Neuron (in vitro differentiated cells): Measurements from ENCODE around the gene EEFSEC.

ENCODE experiments used
- H2AFZ ChIP-seq: one replicate; pipeline ENCODE4 v1.6.1; 2013; ENCODE audit warnings: low read depth, mild to moderate bottlenecking, inconsistent platforms, low read length, moderate library complexity
- H3K27me3 ChIP-seq: one replicate; pipeline ENCODE4 v1.6.1; 2013; ENCODE audit warnings: low read length; ENCODE audit not compliant: insufficient read depth
- H3K36me3 ChIP-seq: one replicate; pipeline ENCODE4 v1.6.1; 2013; ENCODE audit warnings: low read length; ENCODE audit not compliant: insufficient read depth
- H3K4me1 ChIP-seq: one replicate; pipeline ENCODE4 v1.6.1; 2013; ENCODE audit warnings: low read length; ENCODE audit not compliant: insufficient read depth
- H3K4me3 ChIP-seq: 2 replicates; pipeline ENCODE4 v1.5.1; 2013; ENCODE audit warnings: mild to moderate bottlenecking, low read length, moderate library complexity
- H3K9me3 ChIP-seq: one replicate; pipeline ENCODE4 v1.6.1; 2013; ENCODE audit warnings: low read length

EEFSEC gene

DNA sequence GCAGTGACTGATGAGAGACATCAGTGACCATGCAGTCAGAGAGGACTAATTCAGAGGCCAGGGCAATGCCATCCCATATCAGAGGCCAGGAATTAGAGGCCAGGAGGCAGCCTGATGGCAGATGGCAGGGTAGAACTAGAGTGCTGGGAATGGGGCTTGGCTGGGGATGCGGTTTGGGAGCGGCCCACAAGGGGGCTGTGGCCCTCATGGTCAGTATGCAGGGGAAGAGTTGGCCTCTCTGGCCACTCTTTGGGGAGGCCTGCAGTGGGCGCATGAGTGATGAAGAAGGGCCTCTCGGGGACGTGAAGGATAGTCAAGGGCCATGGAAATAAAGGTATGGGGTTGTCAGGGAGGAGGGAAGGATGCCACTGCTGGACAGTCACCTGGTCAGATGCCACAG, 101.7 kb downstream of the EEFSEC start:
- H3K4me3 ChIP-seq = no peak overlapping the region
- no peak overlapping the region for H2AFZ ChIP-seq
- peaks cover 7% of the 10 kb centered on the region for H3K9me3 ChIP-seq
- no peaks in the 10 kb centered on the region for H3K27me3 ChIP-seq
- H3K4me1 ChIP-seq = no peaks in the 10 kb centered on the region
- H3K36me3 ChIP-seq = no peaks in the 10 kb centered on the region

DNA sequence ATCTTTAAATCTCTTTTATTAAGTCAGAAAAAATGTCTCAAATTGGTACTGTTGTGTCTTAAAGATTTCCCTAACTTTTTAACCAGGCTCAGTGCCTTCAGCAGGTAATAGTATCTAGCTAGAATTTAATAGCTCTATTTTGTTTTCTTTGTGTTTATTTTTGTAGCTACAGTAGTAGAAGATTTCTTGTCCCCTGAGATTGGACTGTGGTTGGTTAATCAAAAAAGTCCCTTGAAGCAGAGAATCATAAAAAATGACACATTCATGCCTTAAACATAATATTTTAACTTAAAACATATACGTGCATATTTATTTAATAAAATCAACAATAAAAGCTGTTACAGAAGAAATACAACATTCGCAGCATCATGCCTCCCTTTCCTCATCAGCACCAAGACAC, 102.8 kb downstream of the EEFSEC start:
- Histone ChIP-seq H3K27me3 (no peaks in the 10 kb centered on the region), H3K4me3 (no peak overlapping the region), H2AFZ (no peak overlapping the region), H3K9me3 (peaks cover 9% of the 10 kb centered on the region), H3K4me1 (no peaks in the 10 kb centered on the region), H3K36me3 (no peaks in the 10 kb centered on the region)

DNA sequence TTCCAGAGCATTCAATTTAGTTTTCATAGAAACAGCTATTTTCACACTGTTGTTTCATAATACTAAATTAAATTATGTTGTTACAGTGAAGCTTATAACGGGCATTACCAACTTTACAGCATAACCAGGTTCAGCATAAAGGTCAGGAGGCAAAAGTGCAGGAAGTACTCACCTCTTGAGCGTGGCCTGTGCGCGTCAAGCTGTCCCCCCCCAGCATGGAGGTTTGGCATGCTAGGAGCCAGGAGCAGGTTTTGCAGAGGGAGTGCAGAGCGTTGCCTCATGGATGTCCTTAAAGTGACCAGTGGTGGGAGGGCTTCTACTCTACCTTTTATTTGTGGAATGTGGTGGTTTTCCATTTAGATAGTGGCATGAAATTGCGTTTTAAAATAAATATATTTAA, 104.4 kb downstream of the EEFSEC start:
- no peaks in the 10 kb centered on the region for H3K36me3 ChIP-seq
- no peak overlapping the region for H2AFZ ChIP-seq
- no peak overlapping the region for H3K4me3 ChIP-seq

DNA sequence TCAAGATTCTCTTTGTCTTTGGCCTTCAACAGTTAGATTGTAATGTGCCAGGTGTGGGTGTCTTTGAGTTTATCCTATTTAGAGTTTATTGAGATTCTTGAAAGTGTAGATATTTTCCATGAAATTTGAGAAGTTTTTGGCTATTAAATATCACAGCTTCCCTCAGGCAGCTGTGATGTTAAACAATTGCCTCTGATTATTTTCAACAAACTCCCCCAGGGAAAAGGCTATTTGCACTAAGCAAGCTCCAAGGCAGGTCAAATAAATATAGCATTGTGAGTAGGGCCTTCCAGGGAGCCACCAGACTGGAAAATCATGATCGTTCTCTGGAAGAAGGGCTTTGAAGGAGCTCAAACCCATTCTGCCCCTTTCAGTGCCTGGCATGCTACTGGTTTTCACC, 107.0 kb downstream of the EEFSEC start:
- H3K4me3 ChIP-seq = no peak overlapping the region
- peaks cover 2% of the 10 kb centered on the region for H3K36me3 ChIP-seq
- peaks cover 9% of the 10 kb centered on the region for H3K9me3 ChIP-seq

More for the DNA sequence above, 104.4 kb downstream of the EEFSEC start:
- Histone ChIP-seq H3K27me3 (no peaks in the 10 kb centered on the region), H3K4me1 (no peaks in the 10 kb centered on the region), H3K9me3 (peaks cover 9% of the 10 kb centered on the region)

DNA sequence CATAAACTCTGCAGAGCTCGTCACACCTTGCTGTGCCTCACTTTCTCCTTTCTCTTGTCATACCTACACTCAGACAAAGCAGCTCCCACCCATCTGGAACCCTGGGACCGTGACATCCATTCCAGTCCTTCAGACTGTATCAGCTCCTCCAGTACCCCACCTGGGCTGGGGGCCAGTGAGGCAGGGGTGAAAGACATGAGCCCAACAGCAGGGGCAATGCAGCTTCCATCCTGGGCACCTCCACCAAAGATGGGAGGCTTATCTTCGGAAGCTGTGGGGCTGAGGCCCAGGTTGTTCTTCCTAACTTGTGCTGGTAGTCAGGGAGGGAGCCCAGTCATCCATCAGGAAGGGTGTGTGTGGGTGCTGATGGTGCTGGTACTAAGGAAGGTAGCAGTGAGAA, 109.2 kb downstream of the EEFSEC start:
- Histone ChIP-seq H3K27me3 (no peaks in the 10 kb centered on the region), H3K4me3 (no peak overlapping the region), H3K36me3 (peaks cover 5% of the 10 kb centered on the region), H2AFZ (no peak overlapping the region), H3K9me3 (peaks cover 9% of the 10 kb centered on the region), H3K4me1 (no peaks in the 10 kb centered on the region)

More for the DNA sequence above, 107.0 kb downstream of the EEFSEC start:
- H2AFZ ChIP-seq = no peak overlapping the region
- no peaks in the 10 kb centered on the region for H3K27me3 ChIP-seq
- H3K4me1 ChIP-seq = no peaks in the 10 kb centered on the region

DNA sequence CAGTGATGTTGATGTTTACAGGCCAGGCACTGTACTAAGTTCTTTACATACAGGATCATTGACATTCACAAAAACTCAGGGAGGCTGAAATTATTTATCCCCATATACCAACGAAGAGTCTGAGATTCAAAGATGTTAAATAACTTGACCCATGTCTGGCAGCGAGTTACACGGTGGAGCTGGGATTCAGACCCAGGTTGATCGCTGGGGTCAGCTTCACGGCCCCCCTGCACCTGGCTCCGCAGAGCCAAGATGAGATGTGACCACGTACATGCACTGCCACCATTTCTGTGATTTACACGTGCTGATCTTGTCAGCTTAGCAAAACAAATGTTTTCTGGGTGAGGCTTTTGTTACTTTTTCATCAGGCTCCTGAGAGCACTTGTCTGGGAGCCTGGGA, 109.8 kb downstream of the EEFSEC start:
- Histone ChIP-seq H3K4me1 (no peaks in the 10 kb centered on the region), H2AFZ (no peak overlapping the region), H3K4me3 (no peak overlapping the region), H3K27me3 (no peaks in the 10 kb centered on the region), H3K9me3 (peaks cover 8% of the 10 kb centered on the region), H3K36me3 (peaks cover 5% of the 10 kb centered on the region)

DNA sequence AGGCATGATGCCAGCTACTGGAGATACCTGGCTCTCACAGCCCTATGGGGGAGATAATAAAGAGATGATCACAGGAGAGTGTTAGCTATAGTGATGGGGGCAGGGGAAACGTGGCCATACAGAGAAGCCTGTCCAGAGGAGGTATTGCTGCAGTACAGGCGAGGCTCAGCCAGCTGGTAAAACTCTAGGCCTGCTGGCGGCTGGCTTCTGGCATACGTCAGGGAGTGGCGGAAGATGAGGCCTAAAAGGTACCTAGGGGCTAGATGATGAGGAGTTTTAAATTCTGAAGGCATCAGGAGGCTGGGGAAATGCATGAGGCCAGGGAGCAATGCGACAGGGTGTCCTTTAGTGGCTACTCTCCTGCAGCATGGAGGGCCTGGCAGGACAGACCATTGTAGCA, 110.7 kb downstream of the EEFSEC start:
- no peaks in the 10 kb centered on the region for H3K27me3 ChIP-seq
- H3K9me3 ChIP-seq = peaks cover 5% of the 10 kb centered on the region
- H3K4me3 ChIP-seq = no peak overlapping the region
- peaks cover 5% of the 10 kb centered on the region for H3K36me3 ChIP-seq
- H2AFZ ChIP-seq = no peak overlapping the region
- no peaks in the 10 kb centered on the region for H3K4me1 ChIP-seq

DNA sequence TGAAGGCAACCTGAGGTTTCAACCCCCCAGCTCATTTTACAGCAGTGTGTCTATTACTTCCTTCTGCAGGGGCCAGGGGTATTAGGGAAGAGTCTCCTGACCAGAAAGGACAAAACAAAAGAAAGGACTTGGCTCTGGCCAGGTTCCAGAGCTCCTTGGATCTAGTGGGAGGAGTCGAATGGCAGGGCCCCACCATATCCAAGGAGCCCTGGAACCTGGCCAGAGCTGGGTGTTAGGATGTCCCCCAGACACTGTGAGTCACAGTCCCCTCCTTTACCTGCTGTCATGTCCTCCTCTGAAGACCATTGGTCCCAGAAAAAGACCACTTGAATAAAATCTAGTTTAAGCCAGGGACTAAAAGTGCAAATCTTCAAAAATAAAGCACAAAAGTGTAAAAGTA, 113.2 kb downstream of the EEFSEC start:
- Histone ChIP-seq H3K4me1 (no peaks in the 10 kb centered on the region), H3K9me3 (no peaks in the 10 kb centered on the region), H3K36me3 (peaks cover 5% of the 10 kb centered on the region), H3K27me3 (no peaks in the 10 kb centered on the region), H3K4me3 (no peak overlapping the region), H2AFZ (no peak overlapping the region)

DNA sequence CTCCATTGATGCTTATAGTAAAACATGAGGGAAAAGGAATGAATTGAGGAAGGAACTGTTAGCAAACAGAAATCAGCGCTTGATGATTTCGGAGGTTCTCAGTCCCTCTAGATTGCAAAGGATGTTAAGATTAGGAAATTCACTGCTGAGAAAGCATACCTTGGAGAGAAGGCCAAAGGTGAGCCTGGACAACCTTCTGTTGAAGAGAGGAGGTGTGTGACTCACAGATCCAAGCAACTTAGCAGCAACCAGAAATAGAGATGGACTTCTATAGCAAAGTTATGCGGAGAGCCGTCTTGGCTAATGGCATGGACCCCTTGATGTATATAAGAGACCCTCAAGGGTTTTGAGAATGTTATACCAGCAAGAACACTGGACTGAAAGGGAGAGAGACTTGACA, 114.3 kb downstream of the EEFSEC start:
- Histone ChIP-seq H3K27me3 (no peaks in the 10 kb centered on the region), H3K4me3 (no peak overlapping the region), H2AFZ (no peak overlapping the region), H3K9me3 (no peaks in the 10 kb centered on the region), H3K4me1 (no peaks in the 10 kb centered on the region), H3K36me3 (peaks cover 5% of the 10 kb centered on the region)

DNA sequence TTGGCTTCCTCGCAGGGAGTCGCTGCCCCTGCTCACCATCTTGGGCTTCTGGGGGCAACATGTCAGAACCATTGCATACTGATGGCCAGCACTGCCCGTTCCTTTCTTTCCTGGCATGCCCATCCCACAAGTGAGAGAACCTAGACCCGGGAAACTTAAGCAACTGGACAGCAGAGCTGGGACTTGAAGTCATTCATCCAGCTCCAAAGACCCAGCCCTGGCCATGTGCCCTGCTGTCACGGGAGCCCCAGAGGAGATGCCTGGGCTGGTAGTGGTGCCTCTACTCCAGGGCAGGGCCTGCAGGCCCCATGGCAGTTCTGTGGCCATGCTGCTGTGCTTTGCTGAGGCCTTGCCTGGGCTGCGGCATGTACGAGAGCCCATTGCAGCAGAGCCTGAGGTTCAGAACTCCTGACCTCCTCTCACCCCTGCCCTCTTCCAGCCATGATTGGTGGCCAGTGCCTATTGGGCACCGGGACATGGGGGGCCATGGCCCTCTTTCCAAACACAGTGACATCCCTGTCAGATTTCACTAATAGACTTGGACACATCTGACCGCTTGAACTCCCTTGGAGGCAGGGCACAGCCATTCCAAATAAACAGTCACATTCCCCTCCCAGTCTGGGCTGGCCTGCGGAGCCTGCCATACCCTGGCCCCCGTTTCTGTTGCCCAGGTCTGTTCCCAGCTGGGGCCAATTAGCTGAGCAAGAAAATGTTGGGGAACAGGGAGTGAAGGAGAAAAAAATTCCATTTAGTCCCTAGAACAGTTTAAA, 115.9 kb downstream of the EEFSEC start:
- Histone ChIP-seq H3K4me3 (no peak overlapping the region), H3K27me3 (no peaks in the 10 kb centered on the region), H3K4me1 (no peaks in the 10 kb centered on the region), H3K36me3 (peaks cover 5% of the 10 kb centered on the region), H2AFZ (no peak overlapping the region), H3K9me3 (no peaks in the 10 kb centered on the region)

DNA sequence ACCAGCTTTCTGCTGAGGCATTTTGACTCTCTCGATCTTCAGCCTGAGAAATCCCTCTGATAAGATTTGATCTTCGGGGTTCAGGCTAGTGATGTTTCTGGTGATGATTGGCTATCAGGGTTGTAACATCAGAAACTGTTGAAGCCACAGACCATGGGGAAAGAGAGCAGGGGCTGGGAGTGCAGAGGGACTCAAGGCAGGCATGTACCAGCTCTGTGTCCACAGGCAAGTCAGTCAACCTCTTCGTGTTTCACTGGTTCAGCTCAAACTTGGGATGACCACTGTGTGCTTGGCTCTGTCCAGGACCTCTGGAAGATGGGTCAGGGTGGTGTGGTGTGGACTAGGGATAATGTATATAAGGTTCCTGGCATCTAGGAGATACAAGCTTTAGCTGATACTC, 116.5 kb downstream of the EEFSEC start:
- Histone ChIP-seq H3K27me3 (no peaks in the 10 kb centered on the region), H3K4me3 (no peak overlapping the region), H3K36me3 (peaks cover 3% of the 10 kb centered on the region), H3K4me1 (no peaks in the 10 kb centered on the region), H2AFZ (no peak overlapping the region), H3K9me3 (no peaks in the 10 kb centered on the region)

DNA sequence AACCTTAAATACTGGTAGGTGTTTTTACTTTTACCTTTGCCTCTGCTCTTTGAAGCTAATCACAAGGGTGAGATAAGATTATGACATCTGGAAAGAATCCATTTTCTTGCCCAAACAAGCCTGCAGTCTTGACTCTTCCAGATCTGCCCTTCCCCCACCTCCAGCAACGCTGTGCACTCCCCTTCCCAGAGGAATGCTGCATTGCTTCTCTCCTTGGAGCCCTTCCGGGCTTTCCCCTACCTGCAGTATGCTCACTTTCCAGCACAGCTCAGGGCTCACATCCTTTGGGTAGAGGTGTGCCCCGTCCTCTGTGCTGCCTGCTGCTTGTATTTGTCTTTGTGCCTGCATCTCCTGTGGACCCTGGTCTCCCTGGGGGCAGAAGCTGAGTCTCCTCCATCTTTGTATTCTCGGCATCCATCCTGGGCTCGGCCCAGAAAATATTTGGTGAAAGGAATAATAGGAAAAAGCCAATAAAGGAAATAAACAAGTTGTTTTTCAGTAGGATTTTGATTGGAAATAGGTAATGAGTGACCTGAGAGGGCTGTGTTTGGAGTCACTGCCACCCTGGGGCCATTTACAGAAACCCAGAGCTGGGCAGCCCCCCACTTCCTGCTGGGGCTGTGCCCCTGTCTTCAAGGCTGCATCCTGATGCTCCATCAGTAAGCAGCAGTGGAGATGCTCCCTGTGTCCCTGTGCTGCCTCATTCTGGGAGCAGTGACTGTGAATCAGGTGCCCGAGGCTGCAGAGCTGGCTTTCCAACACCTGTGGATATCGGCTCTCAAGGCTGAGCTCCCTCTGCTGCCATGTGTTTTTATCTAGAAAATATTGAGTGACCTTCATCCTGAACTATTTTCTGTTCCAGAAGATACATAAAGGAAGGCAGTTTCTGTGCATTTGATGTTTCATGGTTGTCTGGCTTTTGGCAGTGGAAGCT, 117.5 kb downstream of the EEFSEC start:
- no peak overlapping the region for H2AFZ ChIP-seq
- no peak overlapping the region for H3K4me3 ChIP-seq
- H3K4me1 ChIP-seq = no peaks in the 10 kb centered on the region
- no peaks in the 10 kb centered on the region for H3K9me3 ChIP-seq
- no peaks in the 10 kb centered on the region for H3K36me3 ChIP-seq
- no peaks in the 10 kb centered on the region for H3K27me3 ChIP-seq

DNA sequence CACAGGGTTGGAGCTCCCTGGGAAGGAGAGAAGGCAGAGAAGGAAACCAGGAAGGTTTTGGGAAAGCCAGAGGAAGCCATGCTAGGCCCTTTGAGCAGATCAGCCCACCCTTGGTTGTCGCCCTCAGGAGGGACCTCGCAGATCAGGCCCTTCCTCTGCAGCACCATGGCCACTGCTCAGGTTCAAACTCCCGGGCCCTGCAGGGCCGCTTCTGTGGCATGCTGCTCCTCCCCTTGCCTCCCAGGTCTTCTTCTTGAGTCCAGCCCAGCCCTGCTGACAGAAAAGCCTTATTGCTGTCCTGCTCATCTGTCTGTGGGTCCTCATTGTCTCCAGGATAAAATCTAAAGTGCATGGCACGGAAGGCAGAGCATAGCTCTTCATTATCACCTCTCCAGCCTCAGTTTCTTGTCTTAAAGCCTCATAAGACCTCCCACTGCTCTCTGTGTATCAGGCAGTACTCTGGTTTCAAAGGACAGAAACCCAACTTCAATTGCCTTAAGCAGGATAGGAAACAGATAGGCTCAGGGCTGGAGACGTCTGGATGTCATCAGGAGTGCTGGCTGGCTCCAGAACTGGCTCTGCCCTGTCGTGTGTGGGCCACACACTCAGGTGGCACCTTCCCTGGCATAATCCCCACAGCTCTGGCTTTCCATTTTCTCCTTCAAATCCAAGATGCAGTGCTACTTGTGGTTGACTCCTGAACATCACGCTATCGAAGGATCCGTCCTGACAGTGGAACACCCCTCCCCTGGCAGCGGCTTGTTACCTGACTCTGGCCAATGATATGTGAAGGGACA, 118.5 kb downstream of the EEFSEC start:
- H2AFZ ChIP-seq = no peak overlapping the region
- no peaks in the 10 kb centered on the region for H3K36me3 ChIP-seq
- H3K4me1 ChIP-seq = no peaks in the 10 kb centered on the region
- no peaks in the 10 kb centered on the region for H3K27me3 ChIP-seq
- H3K9me3 ChIP-seq = no peaks in the 10 kb centered on the region
- H3K4me3 ChIP-seq = no peak overlapping the region
